ENCODE measurements around the gene CLPX.
A peak's percentile ranks its signal among the peaks of the same experiment; 100 is the strongest.

Gene CLPX

DNA sequence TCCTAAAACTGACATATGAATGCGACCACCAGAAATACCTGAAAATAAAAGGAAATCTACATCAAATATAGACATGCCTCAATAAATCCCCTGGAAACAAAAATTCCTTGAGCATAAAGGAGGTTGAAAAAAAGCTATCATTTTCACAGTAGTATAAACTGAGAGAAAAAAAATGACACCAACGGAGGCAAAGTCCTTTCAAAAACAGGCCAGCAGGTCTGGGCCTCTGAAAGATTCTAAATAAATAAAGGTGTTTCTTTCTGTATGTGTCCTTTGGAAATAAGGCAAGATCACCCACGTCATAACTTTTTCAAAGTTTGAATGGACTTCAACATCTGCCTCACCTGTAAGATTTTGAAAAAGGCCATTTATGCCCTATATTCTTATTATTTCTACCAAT is 5.0 kb downstream of the CLPX start:
- no peak for TF ChIP-seq Cebpa-rat (IDR thresholded peaks at IDR 0.05)
- H3K36me3 ChIP-seq: peaks cover 55 to 80% (median 69%) of the 10 kb centered on the region in 11 experiments

DNA sequence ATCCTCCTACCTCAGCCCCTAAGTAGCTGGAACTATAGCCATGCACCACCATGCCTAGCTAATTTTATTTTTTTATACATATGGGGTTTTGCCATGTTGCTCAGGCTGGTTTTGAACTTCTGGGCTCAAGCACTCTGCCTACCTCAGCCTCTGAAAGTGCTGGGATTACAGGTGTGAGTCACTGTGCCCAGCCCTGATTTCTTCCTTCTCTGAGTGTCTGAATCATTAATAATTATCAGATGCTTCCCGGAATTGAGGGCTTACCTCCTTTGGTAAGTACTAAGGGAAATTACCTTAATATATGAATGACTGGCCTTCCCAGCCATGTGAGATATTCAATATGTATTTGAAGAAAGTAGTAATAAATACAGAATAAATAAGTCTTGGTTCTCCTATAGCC is 7.2 kb downstream of the CLPX start:
- H4K20me1 ChIP-seq: peaks cover 51 to 99% (median 85%) of the 10 kb centered on the region in 11 experiments; a peak in 21 of 22 replicates

More for the DNA sequence above, 5.0 kb downstream of the CLPX start:
- no peaks in the 10 kb centered on the region for H3K9me3 ChIP-seq (replicated peaks in 1 of 11)
- H3K27ac ChIP-seq: no peak overlapping the region
- H4K20me1 ChIP-seq: peaks cover 43 to 87% (median 73%) of the 10 kb centered on the region in 11 experiments; a peak in 21 of 22 replicates
- H3K4me2 ChIP-seq: no peak overlapping the region
- no peak overlapping the region for H3K9ac ChIP-seq
- H3K27me3 ChIP-seq: no peaks in the 10 kb centered on the region
- no peak overlapping the region for H3K4me3 ChIP-seq
- peaks cover 16 to 26% (median 20%) of the 10 kb centered on the region in 10 experiments for H3K4me1 ChIP-seq

GRCh38 chr15:65176056-65176455 is 9.1 kb downstream of the CLPX start:
- H3K36me3 ChIP-seq: peaks cover 86 to 100% (median 99%) of the 10 kb centered on the region in 11 experiments
- no peaks in the 10 kb centered on the region for H3K27me3 ChIP-seq
- peaks cover 0 to 12% (median 7%) of the 10 kb centered on the region in 10 experiments; a peak in 14 of 20 replicates for H3K4me1 ChIP-seq
- no peak overlapping the region for H3K4me3 ChIP-seq
- no peak overlapping the region for H3K27ac ChIP-seq
- no peaks in the 10 kb centered on the region for H3K9me3 ChIP-seq (replicated peaks in 1 of 11)
- peak overlapping the region in 1 of 11 experiments; percentile 21; a peak in 1 of 22 replicates for H3K9ac ChIP-seq
- no peak overlapping the region for H3K4me2 ChIP-seq
- TF ChIP-seq Cebpa-rat (IDR thresholded peaks at IDR 0.05): no peak
- H4K20me1 ChIP-seq: peaks cover 40 to 99% (median 82%) of the 10 kb centered on the region in 11 experiments; a peak in 20 of 22 replicates

More for the DNA sequence above, 7.2 kb downstream of the CLPX start:
- Histone ChIP-seq H3K27ac (no peak overlapping the region), H3K27me3 (no peaks in the 10 kb centered on the region), H3K4me2 (no peak overlapping the region), H3K9ac (no peak overlapping the region), H3K36me3 (peaks cover 76 to 100% (median 91%) of the 10 kb centered on the region in 11 experiments), H3K4me1 (peaks cover 11 to 24% (median 19%) of the 10 kb centered on the region in 10 experiments), H3K9me3 (replicated peaks in 1 of 11) (no peaks in the 10 kb centered on the region), H3K4me3 (no peak overlapping the region)
- no peak for TF ChIP-seq Cebpa-rat (IDR thresholded peaks at IDR 0.05)

GRCh38 chr15:65175511-65175910 is 9.6 kb downstream of the CLPX start:
- H4K20me1 ChIP-seq: peaks cover 35 to 99% (median 81%) of the 10 kb centered on the region in 11 experiments; a peak in 20 of 22 replicates
- no peak for TF ChIP-seq Cebpa-rat (IDR thresholded peaks at IDR 0.05)
- H3K4me1 ChIP-seq: peaks cover 0 to 12% (median 7%) of the 10 kb centered on the region in 10 experiments; a peak in 13 of 20 replicates
- no peaks in the 10 kb centered on the region for H3K27me3 ChIP-seq
- H3K9ac ChIP-seq: no peak overlapping the region
- H3K4me2 ChIP-seq: no peak overlapping the region
- no peak overlapping the region for H3K4me3 ChIP-seq
- no peak overlapping the region for H3K27ac ChIP-seq
- H3K36me3 ChIP-seq: peaks cover 90 to 100% (median 99%) of the 10 kb centered on the region in 11 experiments
- H3K9me3 ChIP-seq (replicated peaks in 1 of 11): no peaks in the 10 kb centered on the region

GRCh38 chr15:65174509-65174908 is 10.6 kb downstream of the CLPX start:
- no peak overlapping the region for H3K4me2 ChIP-seq
- TF ChIP-seq Cebpa-rat (IDR thresholded peaks at IDR 0.05): no peak
- H3K36me3 ChIP-seq: peaks cover 98 to 100% (median 99%) of the 10 kb centered on the region in 11 experiments
- H3K9ac ChIP-seq: no peak overlapping the region
- peaks cover 0 to 12% (median 7%) of the 10 kb centered on the region in 10 experiments; a peak in 13 of 20 replicates for H3K4me1 ChIP-seq
- peaks cover 29 to 99% (median 80%) of the 10 kb centered on the region in 11 experiments; a peak in 19 of 22 replicates for H4K20me1 ChIP-seq
- no peak overlapping the region for H3K4me3 ChIP-seq
- no peak overlapping the region for H3K27ac ChIP-seq
- H3K9me3 ChIP-seq (replicated peaks in 1 of 11): no peaks in the 10 kb centered on the region
- no peaks in the 10 kb centered on the region for H3K27me3 ChIP-seq

DNA sequence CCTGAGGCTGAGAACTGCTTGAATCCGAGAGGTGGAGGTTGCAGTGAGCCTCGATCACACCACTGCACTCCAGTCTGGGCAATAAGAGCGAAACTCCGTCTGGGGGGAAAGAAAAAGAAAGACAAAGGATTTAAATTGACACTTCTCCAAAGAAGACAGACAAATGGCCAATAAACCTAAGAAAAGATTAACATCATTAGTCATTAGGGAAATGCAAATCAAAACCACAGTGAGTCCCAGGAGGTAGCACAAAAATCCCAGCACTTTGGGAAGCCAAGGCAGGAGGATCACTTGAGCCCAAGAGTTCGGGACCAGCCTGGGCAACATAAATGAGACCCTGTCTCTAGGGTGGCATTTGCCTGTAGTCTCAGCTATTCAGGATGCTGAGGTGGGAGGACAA is 12.6 kb downstream of the CLPX start:
- no peak overlapping the region for H3K4me3 ChIP-seq
- no peaks in the 10 kb centered on the region for H3K27me3 ChIP-seq
- H3K4me1 ChIP-seq: peaks cover 0 to 12% (median 7%) of the 10 kb centered on the region in 10 experiments; a peak in 13 of 20 replicates
- H3K27ac ChIP-seq: peak overlapping the region in 5 of 11 experiments; percentile 13 to 40 (median 28); a peak in 4 of 22 replicates
- H3K9ac ChIP-seq: peak overlapping the region in 2 of 11 experiments; percentile 16 to 40; a peak in 3 of 22 replicates
- no peak for TF ChIP-seq Cebpa-rat (IDR thresholded peaks at IDR 0.05)
- H3K9me3 ChIP-seq (replicated peaks in 1 of 11): no peaks in the 10 kb centered on the region
- peaks cover 88 to 95% (median 90%) of the 10 kb centered on the region in 11 experiments for H3K36me3 ChIP-seq
- peak overlapping the region in 6 of 11 experiments; percentile 14 to 56 (median 41); a peak in 8 of 22 replicates for H3K4me2 ChIP-seq
- H4K20me1 ChIP-seq: peaks cover 26 to 94% (median 79%) of the 10 kb centered on the region in 11 experiments; a peak in 18 of 22 replicates

DNA sequence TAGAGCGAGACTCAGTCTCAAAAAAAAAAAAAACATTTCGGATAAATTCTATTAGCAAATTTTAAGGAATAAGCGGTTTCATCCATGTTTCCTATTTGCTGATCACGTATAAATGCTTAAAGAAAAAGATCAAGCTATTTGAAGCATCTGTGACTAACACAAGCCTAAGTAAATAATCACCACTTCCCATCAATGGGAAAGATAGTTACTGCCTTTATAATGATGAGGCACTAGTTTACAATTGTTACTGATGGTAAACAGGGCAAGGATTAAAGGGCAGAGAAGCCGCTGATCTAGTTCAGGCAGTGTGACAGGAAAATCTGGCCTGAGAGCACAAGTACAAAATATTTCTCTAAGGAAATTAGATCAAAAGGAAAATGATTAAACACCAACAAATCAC is 13.7 kb downstream of the CLPX start:
- TF ChIP-seq Cebpa-rat (IDR thresholded peaks at IDR 0.05): no peak

GRCh38 chr15:65165875-65166274 is 19.3 kb downstream of the CLPX start:
- no peaks in the 10 kb centered on the region for H3K9me3 ChIP-seq (replicated peaks in 1 of 11)
- H3K4me3 ChIP-seq: no peak overlapping the region
- peaks cover 23 to 93% (median 74%) of the 10 kb centered on the region in 11 experiments; a peak in 20 of 22 replicates for H4K20me1 ChIP-seq
- no peak overlapping the region for H3K9ac ChIP-seq
- TF ChIP-seq Cebpa-rat (IDR thresholded peaks at IDR 0.05): no peak
- peaks cover 79 to 92% (median 87%) of the 10 kb centered on the region in 11 experiments for H3K36me3 ChIP-seq
- no peak overlapping the region for H3K27ac ChIP-seq
- H3K27me3 ChIP-seq: no peaks in the 10 kb centered on the region
- no peak overlapping the region for H3K4me2 ChIP-seq
- H3K4me1 ChIP-seq: no peaks in the 10 kb centered on the region

More for the DNA sequence above, 13.7 kb downstream of the CLPX start:
- no peak overlapping the region for H3K9ac ChIP-seq
- H3K4me3 ChIP-seq: no peak overlapping the region
- no peak overlapping the region for H3K4me2 ChIP-seq
- peaks cover 86 to 95% (median 90%) of the 10 kb centered on the region in 11 experiments for H3K36me3 ChIP-seq
- H3K27me3 ChIP-seq: no peaks in the 10 kb centered on the region
- H3K4me1 ChIP-seq: peaks cover 0 to 12% (median 7%) of the 10 kb centered on the region in 10 experiments; a peak in 13 of 20 replicates
- no peaks in the 10 kb centered on the region for H3K9me3 ChIP-seq (replicated peaks in 1 of 11)
- peaks cover 27 to 94% (median 80%) of the 10 kb centered on the region in 11 experiments; a peak in 20 of 22 replicates for H4K20me1 ChIP-seq
- H3K27ac ChIP-seq: no peak overlapping the region

DNA sequence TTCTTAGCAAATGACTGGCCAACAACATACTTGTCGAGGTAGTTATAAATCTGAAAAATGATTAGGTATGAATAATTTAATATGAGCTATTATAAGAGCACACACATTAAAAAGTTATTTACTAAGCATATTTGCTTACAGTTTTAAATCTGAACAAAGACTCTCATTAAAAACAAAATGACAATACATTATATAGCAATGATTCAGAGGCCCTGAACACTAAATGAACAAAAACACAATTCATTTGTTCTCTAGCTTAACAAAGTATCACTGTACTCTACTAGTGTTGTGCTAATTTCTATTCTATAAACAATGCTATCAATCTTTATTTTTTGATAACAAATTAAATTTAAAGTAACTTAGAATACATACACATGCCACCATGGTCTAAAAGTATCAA is 21.0 kb downstream of the CLPX start:
- no peaks in the 10 kb centered on the region for H3K27me3 ChIP-seq
- no peak overlapping the region for H3K4me2 ChIP-seq
- peaks cover 23 to 92% (median 62%) of the 10 kb centered on the region in 11 experiments; a peak in 20 of 22 replicates for H4K20me1 ChIP-seq
- H3K27ac ChIP-seq: no peak overlapping the region
- no peaks in the 10 kb centered on the region for H3K4me1 ChIP-seq
- H3K36me3 ChIP-seq: peaks cover 75 to 91% (median 87%) of the 10 kb centered on the region in 11 experiments
- no peaks in the 10 kb centered on the region for H3K9me3 ChIP-seq (replicated peaks in 1 of 11)
- no peak overlapping the region for H3K4me3 ChIP-seq
- no peak overlapping the region for H3K9ac ChIP-seq
- no peak for TF ChIP-seq Cebpa-rat (IDR thresholded peaks at IDR 0.05)
